Stimulated activated CD8-positive, alpha-beta memory T cell treated with anti-CD3 and anti-CD28 coated beads, Interleukin-15, amount 100 ng/mL, for 4 hours (primary cell): ENCODE measurements around the gene LRRC37A3.
"Not testable (repeated sequence)": the region's sequence is repeated elsewhere in the genome, so short reads cannot be mapped to it uniquely, and the experiment has no call there.

Experiments used
- DNase-seq, 2 donors: peaks; one replicate each; pipeline ENCODE4 v3.0.0-alpha.2; 2020; ENCODE audit warnings: low read depth in 2 of 2

The LRRC37A3 gene

DNA sequence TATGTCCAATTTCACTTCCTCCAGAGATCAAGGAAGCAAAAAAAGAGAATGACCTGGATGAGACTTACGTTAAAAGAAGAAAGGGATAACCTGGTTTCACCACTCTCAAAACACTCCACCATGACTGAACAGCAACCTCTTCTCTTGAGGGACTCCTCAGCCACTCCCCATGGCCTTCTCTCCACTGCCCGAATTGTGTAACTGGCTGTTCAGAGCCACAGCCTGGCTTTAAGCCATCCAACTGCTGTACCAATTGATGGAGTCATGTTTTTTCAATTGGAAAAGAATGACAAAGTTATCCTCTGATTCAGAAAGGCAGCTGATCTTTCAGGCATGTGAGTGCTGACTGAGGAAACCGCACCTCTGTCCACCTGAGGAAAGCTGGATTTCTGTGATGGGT, 85.2 kb downstream of the LRRC37A3 start:
- DNase-seq, result not testable (repeated sequence)

DNA sequence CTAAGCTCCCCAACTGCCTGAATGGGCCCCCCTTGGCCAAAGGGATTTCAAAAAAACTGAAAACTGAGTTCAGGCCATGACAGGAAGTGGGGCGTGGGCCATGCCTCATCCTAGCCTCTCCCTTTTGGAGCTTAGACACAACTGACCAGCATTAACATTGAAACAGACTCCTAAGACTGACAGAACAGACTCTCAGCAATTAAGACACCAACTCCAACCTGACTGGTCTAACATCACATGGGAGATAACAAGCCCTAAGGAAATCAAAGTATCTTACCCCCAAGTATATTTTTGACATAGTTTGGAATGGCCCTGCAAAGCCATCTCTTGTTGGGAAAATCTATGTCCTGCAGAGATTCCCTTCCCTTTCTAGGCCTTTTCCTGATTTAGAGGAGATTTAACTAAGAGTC, 88.6 kb downstream of the LRRC37A3 start:
- not testable (repeated sequence) for DNase-seq

DNA sequence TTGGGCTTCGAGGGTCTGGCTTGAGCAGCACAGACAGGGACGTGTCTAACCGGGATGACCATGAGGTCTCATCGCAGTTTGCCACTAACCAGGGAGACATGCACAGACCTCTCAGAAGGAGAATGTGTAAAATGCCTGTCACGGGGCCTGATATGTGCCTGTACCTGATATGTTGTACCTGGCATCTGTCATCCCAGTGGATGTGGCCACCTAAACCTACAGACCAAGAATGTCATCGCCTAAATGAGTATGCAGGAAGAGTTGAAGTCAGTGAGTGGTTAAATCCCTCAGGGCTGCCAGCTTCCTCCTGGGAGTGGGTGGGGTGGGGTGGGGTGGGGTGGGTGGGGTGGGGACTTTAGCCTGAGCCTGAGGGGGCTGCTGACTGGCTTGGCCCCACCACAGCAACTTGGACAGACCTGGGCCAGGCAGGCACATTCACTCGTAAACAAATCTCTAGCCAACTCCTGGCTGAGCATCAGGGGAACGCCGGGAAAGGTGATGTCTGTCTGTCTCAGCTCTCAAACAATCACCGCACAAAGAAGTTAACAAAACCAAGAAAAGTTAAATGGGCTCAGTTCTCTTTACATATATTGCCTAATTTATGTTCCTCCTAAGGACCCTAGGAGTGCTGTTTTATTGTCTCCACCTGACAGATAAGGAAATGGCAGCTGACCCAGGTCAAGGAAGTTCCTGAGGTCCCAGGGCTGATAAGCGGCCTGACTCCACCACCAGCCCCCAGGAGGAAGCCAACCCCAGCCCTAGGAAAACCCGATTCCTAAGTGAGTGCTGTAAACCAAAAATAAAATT, 89.3 kb downstream of the LRRC37A3 start:
- not testable (repeated sequence) for DNase-seq

DNA sequence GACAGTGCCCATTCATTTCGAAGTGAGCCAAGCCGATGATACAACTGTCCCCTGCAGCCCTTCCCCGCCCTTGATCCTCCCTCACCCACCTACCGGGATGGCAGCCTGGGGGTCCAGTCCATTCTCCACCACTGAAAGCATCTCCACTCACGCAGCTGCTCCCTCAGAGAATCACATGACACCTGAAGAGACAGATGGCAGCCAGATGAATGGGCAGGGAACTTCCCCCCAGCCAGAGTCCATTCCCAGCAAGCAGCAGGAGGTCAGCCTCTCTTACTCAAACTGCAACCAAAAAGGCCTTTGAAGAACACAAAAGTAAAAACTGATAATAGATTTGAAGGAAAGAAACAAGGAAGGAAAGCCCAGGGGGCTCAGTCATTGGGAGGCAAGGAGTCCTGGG, 90.2 kb downstream of the LRRC37A3 start:
- DNase-seq, result not testable (repeated sequence)

DNA sequence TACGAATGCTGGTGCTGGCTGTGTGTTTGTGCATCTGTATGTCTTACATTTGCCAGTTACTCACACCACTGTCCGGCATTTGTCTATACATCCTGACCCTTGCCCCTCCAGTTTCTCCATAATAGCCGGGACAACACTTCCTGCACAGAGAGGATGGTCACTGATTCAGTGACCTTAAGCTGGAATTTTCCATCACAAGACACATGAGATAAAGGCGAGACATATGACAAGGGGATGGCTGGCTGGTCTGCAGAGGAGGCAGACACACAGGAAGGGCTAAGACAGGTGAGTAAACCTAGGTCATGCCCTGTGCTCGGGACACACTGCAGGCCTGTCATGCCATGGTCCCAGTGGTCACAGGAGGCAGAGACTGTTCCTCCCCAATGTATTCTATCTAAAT, 100.4 kb downstream of the LRRC37A3 start:
- DNase-seq, result not testable (repeated sequence)

DNA sequence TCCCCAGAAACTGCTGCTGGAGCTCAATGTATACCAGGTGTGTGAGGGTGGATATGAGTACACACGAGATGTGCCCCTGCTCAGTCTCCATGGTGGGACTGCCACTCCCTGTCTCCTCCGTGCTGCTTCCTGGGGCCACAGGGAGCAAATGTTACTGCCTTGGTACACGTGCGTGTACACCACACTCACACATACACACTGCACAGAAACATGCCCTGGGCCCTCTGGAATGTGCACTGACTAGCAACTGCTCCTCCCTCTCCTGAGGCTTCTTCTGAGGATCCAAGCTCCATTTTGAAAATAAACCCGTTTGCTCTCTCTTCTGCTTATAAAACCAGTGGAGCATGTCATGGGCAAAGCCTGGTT, 103.5 kb downstream of the LRRC37A3 start:
- DNase-seq, result not testable (repeated sequence)

DNA sequence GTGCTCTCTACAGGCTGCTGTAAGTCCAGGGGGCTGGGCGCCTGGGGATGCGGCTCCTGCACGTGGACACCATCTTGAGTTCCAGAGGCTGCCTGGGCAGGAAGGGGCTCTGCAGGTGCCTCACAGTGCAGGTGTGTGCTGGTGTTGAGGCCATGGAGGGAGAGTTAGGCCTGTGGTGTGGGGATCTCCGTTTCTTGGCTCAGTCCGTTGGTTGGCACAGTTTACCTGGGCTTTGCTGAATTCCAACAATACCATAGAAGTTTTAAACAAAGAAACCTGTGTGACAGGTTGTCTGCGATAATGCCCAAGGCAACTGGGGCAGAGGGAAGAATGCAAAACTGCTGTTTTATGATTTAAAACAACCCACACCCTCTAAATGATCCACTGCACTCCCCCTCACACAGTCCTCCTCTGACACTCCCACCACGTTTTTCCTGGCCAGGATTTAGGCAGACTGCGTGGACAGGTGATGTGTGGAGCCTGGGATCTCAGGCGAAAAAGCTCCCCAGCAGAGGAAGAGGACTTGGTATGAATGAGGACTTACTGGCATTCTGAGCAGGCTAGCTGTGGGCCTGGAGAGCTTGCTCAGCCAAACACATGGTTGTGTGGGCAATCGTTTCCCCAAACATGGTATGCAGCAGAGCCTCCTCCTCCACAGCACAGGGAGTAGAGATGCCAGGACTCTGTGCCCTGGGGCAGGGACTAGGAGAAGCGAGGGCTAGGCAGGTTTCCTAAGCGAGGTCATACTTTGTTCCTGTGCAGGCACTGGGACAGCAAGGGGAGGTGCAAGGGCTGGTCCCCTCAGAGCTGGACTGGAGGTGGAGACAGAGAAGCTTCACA, 104.1 kb downstream of the LRRC37A3 start:
- DNase-seq, result not testable (repeated sequence)

DNA sequence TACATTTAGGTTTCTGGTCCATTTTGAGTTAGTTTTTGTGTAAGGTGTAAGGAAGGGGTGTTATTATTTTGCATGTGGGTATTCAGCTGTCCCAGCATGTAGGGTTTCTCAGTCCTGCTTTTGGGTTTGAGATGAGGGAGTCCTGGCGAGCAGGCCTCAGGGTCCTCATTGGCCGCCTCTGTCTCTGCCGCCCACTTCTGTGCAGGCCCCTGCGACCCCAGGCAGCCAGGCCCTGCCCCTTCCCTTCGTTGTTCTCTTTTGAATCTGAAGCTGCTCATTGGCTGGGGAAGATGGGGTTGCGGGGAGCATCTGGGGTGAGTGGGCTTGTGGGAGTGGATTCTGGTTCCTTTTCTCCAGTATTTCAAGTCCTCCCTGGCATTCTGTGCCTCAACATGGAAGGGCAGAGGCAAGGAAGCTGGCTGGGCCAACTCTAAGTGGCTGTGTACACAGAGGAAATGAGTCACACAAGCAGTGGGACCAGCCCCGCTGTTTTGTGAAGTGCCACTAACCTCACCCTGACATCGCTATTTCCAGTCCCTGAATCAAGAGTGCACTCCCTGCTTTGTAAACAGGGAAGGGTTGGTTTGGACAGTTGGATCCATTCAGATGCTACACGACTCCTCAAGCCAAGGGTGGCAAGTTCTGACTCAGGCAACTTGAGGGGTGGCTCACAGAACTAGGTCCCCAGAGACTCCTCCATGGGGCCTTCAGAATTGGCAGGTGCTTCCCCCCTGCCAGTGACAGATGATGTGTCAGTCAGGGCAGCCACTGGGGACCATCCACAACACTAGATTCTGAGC, 110.9 kb downstream of the LRRC37A3 start:
- DNase-seq, result peak; percentile 17 to 32
